ENCODE measurements around the gene DGCR8.
A peak's percentile ranks its signal among the peaks of the same experiment; 100 is the strongest.

Gene DGCR8

DNA sequence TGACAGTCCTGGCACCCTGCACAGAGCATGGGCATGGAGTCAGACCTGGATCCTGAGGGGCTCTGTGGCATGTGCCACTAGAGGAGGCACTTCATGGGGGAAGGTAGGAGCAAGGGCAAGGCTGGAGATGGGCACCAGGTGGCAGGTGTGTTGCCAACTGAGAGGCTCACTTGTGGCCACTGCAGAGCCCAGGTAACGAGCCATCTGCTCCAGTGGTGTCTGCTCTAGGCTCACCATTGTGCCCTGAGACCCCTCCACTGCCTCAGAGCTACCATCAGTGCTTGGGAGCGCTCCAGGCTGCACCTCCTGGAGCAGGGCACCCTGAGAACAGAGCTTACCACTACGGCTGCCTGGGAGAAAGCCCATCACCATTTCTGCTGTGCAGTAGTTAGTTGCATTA lies 50.3 kb downstream of the DGCR8 start:
- DNase-seq, result no peak
- TF ChIP-seq POLR2A (IDR thresholded peaks at IDR 0.05; ENCODE audit: low read length), result no peak
- no peak for TF ChIP-seq GATA1 (IDR thresholded peaks at IDR 0.05; ENCODE audit: low read depth, low read length)

- TF ChIP-seq POLR2A (IDR thresholded peaks at IDR 0.05; ENCODE audit: low read length), result no peak
- TF ChIP-seq GATA1 (IDR thresholded peaks at IDR 0.05; ENCODE audit: low read depth, low read length), result no peak
- peak; percentile 51 to 52 for DNase-seq
These were observed 50.9 kb downstream of the DGCR8 start for GRCh38 chr22:20130731-20131596.

- peak in 1 of 2 experiments; percentile 43 for DNase-seq
- TF ChIP-seq POLR2A (IDR thresholded peaks at IDR 0.05; ENCODE audit: low read length), result no peak
- TF ChIP-seq GATA1 (IDR thresholded peaks at IDR 0.05; ENCODE audit: low read depth, low read length), result no peak
These were observed 51.5 kb downstream of the DGCR8 start, which contains the start of gene ZDHHC8 for GRCh38 chr22:20131597-20131858. Gene ZDHHC8, plus strand, starts transcription at chr22:20131804. Its CDS starts 144 bp downstream, at chr22:20131948.

DNA sequence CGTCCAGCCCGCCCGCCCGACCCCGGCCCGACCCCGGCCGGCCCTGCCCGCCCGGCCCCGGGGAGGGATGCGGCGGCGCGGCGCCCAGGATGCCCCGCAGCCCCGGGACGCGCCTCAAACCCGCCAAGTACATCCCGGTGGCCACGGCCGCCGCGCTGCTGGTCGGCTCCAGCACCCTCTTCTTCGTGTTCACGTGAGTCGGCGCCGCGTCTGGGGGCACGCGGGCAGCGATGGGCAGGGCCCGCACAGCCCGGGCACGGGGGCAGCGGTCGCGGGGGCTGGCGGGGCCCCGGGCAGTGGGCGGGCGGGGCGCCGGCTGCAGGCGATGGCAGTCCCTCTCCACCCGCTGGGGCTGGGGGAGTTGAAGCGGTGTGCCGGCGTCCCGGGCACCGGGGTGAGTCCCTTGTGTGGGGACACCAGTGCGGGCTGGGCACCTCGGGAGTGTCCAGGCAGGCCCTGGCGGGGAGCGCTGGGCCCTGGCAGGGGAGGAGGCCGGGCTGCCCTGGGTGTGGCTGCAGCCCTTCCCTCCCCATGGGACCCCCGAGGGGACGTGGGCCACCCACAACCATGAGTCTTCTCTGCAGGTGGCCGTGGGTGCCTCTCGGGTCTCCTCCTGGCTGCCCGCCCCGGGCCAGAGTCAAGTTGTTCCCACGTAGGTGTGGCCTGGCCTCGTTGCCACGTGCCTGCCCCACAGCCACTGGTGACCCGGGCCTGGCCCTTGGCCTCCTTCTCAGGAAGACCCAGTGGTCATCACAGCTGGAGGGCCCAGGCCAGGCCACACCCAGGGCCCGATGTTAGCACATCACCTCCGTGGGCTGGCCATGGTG lies 52.0 kb downstream of the DGCR8 start:
- peak in 1 of 2 experiments; percentile 43 for DNase-seq
- TF ChIP-seq GATA1 (IDR thresholded peaks at IDR 0.05; ENCODE audit: low read depth, low read length) (no peak), POLR2A (IDR thresholded peaks at IDR 0.05; ENCODE audit: low read length) (no peak)

GRCh38 chr22:20132686-20133246 lies 52.7 kb downstream of the DGCR8 start:
- DNase-seq, result no peak
- no peak for TF ChIP-seq POLR2A (IDR thresholded peaks at IDR 0.05; ENCODE audit: low read length)
- no peak for TF ChIP-seq GATA1 (IDR thresholded peaks at IDR 0.05; ENCODE audit: low read depth, low read length)

GRCh38 chr22:20133930-20134549 lies 54.0 kb downstream of the DGCR8 start:
- peak in 1 of 2 experiments; percentile 12 for DNase-seq
- no peak for TF ChIP-seq GATA1 (IDR thresholded peaks at IDR 0.05; ENCODE audit: low read depth, low read length)
- no peak for TF ChIP-seq POLR2A (IDR thresholded peaks at IDR 0.05; ENCODE audit: low read length)

GRCh38 chr22:20135265-20135664 lies 55.2 kb downstream of the DGCR8 start:
- peak; percentile 47 to 48 for DNase-seq
- TF ChIP-seq POLR2A (IDR thresholded peaks at IDR 0.05; ENCODE audit: low read length), result no peak
- TF ChIP-seq GATA1 (IDR thresholded peaks at IDR 0.05; ENCODE audit: low read depth, low read length), result no peak

- DNase-seq, result peak; percentile 22 to 28
- TF ChIP-seq GATA1 (IDR thresholded peaks at IDR 0.05; ENCODE audit: low read depth, low read length) (no peak), POLR2A (IDR thresholded peaks at IDR 0.05; ENCODE audit: low read length) (no peak)
These were observed 56.0 kb downstream of the DGCR8 start for GRCh38 chr22:20135806-20136602.

GRCh38 chr22:20136603-20136873 lies 56.5 kb downstream of the DGCR8 start:
- DNase-seq, result no peak
- TF ChIP-seq GATA1 (IDR thresholded peaks at IDR 0.05; ENCODE audit: low read depth, low read length) (no peak), POLR2A (IDR thresholded peaks at IDR 0.05; ENCODE audit: low read length) (no peak)

- no peak for DNase-seq
- no peak for TF ChIP-seq GATA1 (IDR thresholded peaks at IDR 0.05; ENCODE audit: low read depth, low read length)
- TF ChIP-seq POLR2A (IDR thresholded peaks at IDR 0.05; ENCODE audit: low read length), result no peak
These were observed 57.1 kb downstream of the DGCR8 start for GRCh38 chr22:20137113-20137512.

- peak; percentile 22 to 23 for DNase-seq
- TF ChIP-seq POLR2A (IDR thresholded peaks at IDR 0.05; ENCODE audit: low read length) (no peak), GATA1 (IDR thresholded peaks at IDR 0.05; ENCODE audit: low read depth, low read length) (no peak)
These were observed 57.8 kb downstream of the DGCR8 start for GRCh38 chr22:20137671-20138416.

GRCh38 chr22:20138417-20138738 lies 58.3 kb downstream of the DGCR8 start:
- TF ChIP-seq GATA1 (IDR thresholded peaks at IDR 0.05; ENCODE audit: low read depth, low read length) (no peak), POLR2A (IDR thresholded peaks at IDR 0.05; ENCODE audit: low read length) (no peak)
- no peak for DNase-seq

DNA sequence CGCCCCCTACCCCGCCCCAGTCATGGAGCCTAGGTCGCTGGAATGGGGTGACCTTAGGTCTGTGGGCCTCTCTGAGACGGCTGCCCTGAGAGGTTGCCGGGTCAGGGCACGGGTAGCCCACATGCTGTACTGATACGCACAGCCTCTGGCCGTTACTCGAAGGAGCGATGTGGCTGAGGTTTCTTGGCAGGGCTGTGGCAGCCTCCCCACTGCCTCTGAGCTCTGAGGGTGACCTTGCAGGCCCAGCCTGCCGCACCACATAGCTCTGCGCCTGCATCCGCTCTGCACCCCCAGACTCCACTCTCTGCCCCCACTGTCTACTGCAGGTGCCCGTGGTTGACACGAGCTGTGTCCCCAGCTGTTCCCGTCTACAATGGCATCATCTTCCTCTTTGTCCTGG lies 58.8 kb downstream of the DGCR8 start:
- no peak for DNase-seq
- no peak for TF ChIP-seq POLR2A (IDR thresholded peaks at IDR 0.05; ENCODE audit: low read length)
- no peak for TF ChIP-seq GATA1 (IDR thresholded peaks at IDR 0.05; ENCODE audit: low read depth, low read length)
